WERI-Rb-1 (cell line): Measurements from ENCODE around the gene GRIN2A.

ENCODE experiments used
- DNase-seq: peaks from one replicate; pipeline ENCODE4 v3.0.0-alpha.2; 2020
- H3K27ac ChIP-seq: fragments of 250-450 bp; sonication (Bioruptor Pico); 2 replicates; pipeline ENCODE4 v1.5.1; 2020; ENCODE audit warnings: mild to moderate bottlenecking, moderate library complexity
- H3K27me3 ChIP-seq: fragments of 250-450 bp; sonication (Bioruptor Pico); 2 replicates; pipeline ENCODE4 v1.5.1; 2021; ENCODE audit warnings: mild to moderate bottlenecking, low read depth, moderate library complexity; ENCODE audit not compliant: insufficient read depth, severe bottlenecking
- H3K36me3 ChIP-seq: fragments of 250-450 bp; sonication (Bioruptor Pico); 2 replicates; pipeline ENCODE4 v1.5.1; 2020; ENCODE audit warnings: mild to moderate bottlenecking, moderate library complexity
- H3K4me3 ChIP-seq: 2 replicates; pipeline ENCODE4 v1.5.1; 2011; ENCODE audit warnings: low read depth, mild to moderate bottlenecking, control low read depth, low read length
- H3K9me3 ChIP-seq: fragments of 250-450 bp; sonication (Bioruptor Pico); 2 replicates; pipeline ENCODE4 v1.5.1; 2021; ENCODE audit warnings: mild to moderate bottlenecking, moderate library complexity; ENCODE audit not compliant: severe bottlenecking
- CTCF ChIP-seq: IDR thresholded peaks from 2 replicates; pipeline ENCODE4 v1.5.1; 2011; ENCODE audit warnings: low read depth, mild to moderate bottlenecking, control low read depth, inconsistent platforms, low read length

The GRIN2A gene

DNA sequence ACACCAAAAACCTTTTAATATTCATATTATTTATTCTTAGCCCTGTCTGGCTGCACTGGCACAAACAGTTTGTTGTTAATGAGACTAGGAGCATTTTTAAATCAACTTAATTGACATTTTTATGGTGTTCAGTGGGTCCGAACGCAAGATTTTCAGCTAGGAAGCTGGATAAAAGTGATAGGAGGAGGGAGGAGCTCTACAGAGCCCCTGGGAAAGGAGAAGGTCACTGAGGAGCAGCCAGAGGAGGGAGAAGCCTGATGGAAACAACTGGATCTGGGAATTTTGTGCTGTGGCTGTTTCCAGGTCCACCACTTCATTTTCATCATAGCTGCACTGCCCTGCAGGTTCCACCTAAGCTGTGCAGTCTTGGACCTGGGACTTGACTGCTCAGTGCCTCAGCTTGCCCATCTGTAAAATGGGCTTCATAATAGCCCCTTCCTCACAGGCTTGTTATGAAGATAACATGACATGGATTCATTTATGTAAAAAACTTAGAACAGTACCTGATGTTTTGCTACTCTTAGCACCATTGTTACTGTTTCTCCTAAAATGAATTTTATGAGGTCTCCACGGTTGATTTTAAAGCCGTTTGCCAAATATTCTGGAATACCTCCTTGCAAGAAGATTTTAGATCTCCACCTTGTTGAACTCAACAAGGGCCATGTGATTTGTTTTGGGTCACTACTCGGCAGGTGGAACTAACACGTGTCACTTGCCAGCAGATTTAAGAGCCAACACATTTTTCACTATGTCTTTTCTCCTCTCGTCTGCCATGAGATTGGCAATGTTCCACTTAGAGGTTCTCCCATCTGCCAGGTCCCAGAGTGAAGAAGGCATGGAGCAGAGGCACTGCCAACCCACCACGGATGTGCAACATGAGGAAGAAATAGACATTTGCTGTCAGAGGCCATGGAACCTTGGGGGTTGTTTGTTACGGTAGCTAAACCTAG is 18.7 kb upstream of the GRIN2A start:
- DNase-seq: no peak
- no peaks in the 10 kb centered on the region for H3K36me3 ChIP-seq
- no peak for TF ChIP-seq CTCF
- peaks cover 3% of the 10 kb centered on the region for H3K9me3 ChIP-seq
- no peak overlapping the region for H3K4me3 ChIP-seq
- H3K27me3 ChIP-seq: no peaks in the 10 kb centered on the region
- H3K27ac ChIP-seq: no peak overlapping the region

GRCh38 chr16:10196999-10197398 is 14.8 kb upstream of the GRIN2A start:
- DNase-seq: no peak
- Histone ChIP-seq H3K4me3 (no peak overlapping the region), H3K27ac (no peak overlapping the region), H3K27me3 (no peaks in the 10 kb centered on the region), H3K9me3 (no peaks in the 10 kb centered on the region), H3K36me3 (no peaks in the 10 kb centered on the region)
- no peak for TF ChIP-seq CTCF

DNA sequence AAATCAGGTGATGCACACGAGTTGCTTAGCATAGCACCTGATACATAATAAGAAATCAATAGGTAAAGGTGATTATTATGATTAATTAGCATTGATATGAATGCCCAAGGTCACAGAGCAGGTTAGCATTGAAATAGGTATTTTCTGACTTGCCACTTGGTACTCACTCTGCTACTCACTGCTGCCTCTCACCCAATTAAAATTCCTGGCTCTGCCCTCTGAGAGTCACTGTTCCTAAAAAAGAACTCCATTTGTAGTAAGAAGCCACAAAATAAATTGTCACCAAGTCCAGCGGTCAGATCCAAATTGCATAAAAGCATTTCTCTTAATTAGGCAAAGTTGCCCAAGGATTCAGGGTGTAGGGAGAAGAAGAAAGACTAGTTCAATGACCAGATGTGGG is 8.9 kb upstream of the GRIN2A start:
- no peak overlapping the region for H3K4me3 ChIP-seq
- H3K27me3 ChIP-seq: no peaks in the 10 kb centered on the region
- TF ChIP-seq CTCF: no peak
- no peak for DNase-seq
- H3K36me3 ChIP-seq: no peaks in the 10 kb centered on the region
- no peaks in the 10 kb centered on the region for H3K9me3 ChIP-seq
- no peak overlapping the region for H3K27ac ChIP-seq

DNA sequence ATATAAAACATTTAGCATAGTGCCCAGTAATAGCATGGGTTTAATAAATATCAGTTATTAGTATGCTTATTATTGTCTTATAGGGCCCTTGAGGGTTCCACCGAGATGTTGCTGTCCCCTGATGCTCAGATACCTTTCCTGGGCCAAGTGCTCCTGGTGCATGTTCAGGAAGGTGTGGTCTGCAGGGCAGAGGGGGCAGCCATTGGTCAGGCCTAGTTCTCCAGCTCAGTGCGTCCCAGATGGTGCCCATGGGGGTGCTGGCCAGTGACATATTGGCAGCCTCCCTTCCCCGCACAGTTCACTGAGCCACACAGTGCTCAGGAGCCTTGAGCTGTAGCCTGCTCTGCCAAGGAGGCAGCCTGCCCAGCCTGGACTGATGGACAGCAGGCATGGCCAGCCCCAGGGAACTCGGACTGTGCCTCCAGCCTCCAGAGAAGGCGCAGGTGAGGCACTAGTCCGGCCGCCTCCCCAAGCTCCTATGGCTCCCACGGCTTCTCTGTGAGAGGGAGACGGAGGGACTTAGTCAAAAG is 7.7 kb upstream of the GRIN2A start:
- no peaks in the 10 kb centered on the region for H3K36me3 ChIP-seq
- no peak for DNase-seq
- no peaks in the 10 kb centered on the region for H3K9me3 ChIP-seq
- TF ChIP-seq CTCF: no peak
- H3K4me3 ChIP-seq: no peak overlapping the region
- H3K27me3 ChIP-seq: no peaks in the 10 kb centered on the region
- H3K27ac ChIP-seq: no peak overlapping the region

GRCh38 chr16:10188236-10188635 is 6.0 kb upstream of the GRIN2A start:
- H3K36me3 ChIP-seq: no peaks in the 10 kb centered on the region
- H3K4me3 ChIP-seq: no peak overlapping the region
- H3K27ac ChIP-seq: no peak overlapping the region
- DNase-seq: no peak
- TF ChIP-seq CTCF: no peak
- H3K9me3 ChIP-seq: no peaks in the 10 kb centered on the region
- H3K27me3 ChIP-seq: no peaks in the 10 kb centered on the region
